Activated effector memory CD4-positive, alpha-beta T cell treated with Interleukin-2 at 50 U/mL for 16 hours (primary cell): ENCODE results near the gene RPS6KL1.

Source experiments
- DNase-seq: peaks from one replicate; pipeline ENCODE4 v3.0.0-alpha.2; 2020

RPS6KL1 gene

GRCh38 chr14:74910556-74910955 is 12.5 kb downstream of the RPS6KL1 start:
- DNase-seq, result no peak

- no peak for DNase-seq
Measured at GRCh38 chr14:74909911-74910310, 13.1 kb downstream of the RPS6KL1 start.

- no peak for DNase-seq
Measured at GRCh38 chr14:74909501-74909900, 13.6 kb downstream of the RPS6KL1 start.

- no peak for DNase-seq
Measured at GRCh38 chr14:74908861-74909341, 14.2 kb downstream of the RPS6KL1 start.

GRCh38 chr14:74907744-74908143 is 15.3 kb downstream of the RPS6KL1 start:
- DNase-seq, result no peak

- no peak for DNase-seq
Measured at GRCh38 chr14:74906925-74907521, 16.0 kb downstream of the RPS6KL1 start.

- DNase-seq, result peak; percentile 66
Measured at GRCh38 chr14:74905595-74906142, 17.4 kb downstream of the RPS6KL1 start.

- DNase-seq, result no peak
Measured at GRCh38 chr14:74904635-74905503, 18.2 kb downstream of the RPS6KL1 start.

- no peak for DNase-seq
Measured at GRCh38 chr14:74902941-74903705, 19.9 kb downstream of the RPS6KL1 start.

GRCh38 chr14:74898694-74899093 is 24.4 kb downstream of the RPS6KL1 start:
- no peak for DNase-seq

- DNase-seq, result no peak
Measured at GRCh38 chr14:74898083-74898482, 25.0 kb downstream of the RPS6KL1 start.

GRCh38 chr14:74897642-74898041 is 25.4 kb downstream of the RPS6KL1 start:
- DNase-seq, result no peak

- no peak for DNase-seq
Measured at GRCh38 chr14:74896400-74896799, 26.7 kb downstream of the RPS6KL1 start.

GRCh38 chr14:74893614-74894091 is 29.4 kb downstream of the RPS6KL1 start:
- DNase-seq, result no peak

- no peak for DNase-seq
Measured at GRCh38 chr14:74892745-74893144, 30.3 kb downstream of the RPS6KL1 start.

GRCh38 chr14:74891870-74892269 is 31.2 kb downstream of the RPS6KL1 start:
- no peak for DNase-seq

- DNase-seq, result no peak
Measured at GRCh38 chr14:74890262-74890661, 32.8 kb downstream of the RPS6KL1 start.

GRCh38 chr14:74888164-74889158 is 34.6 kb downstream of the RPS6KL1 start:
- no peak for DNase-seq

- DNase-seq, result no peak
Measured at GRCh38 chr14:74886001-74886400, 37.1 kb downstream of the RPS6KL1 start.

- DNase-seq, result peak; percentile 36
Measured at GRCh38 chr14:74882103-74882920, 40.7 kb downstream of the RPS6KL1 start.
